Neural cell (in vitro differentiated cells): Measurements from ENCODE around the gene APOL4.

Experiments
- EP300 ChIP-seq: fragments of 450-650 bp; conservative IDR thresholded peaks from 2 replicates; pipeline ENCODE4 v1.6.1; 2014; ENCODE audit warnings: antibody characterized with exemption, mild to moderate bottlenecking, moderate library complexity; ENCODE audit not compliant: poor library complexity, severe bottlenecking
- EZH2 ChIP-seq: fragments of 200-600, 300-800 bp; shearing (Covaris generic), sonication (generic); IDR thresholded peaks from 2 replicates; pipeline ENCODE4 v1.6.1; 2014; ENCODE audit warnings: antibody characterized with exemption, low read length, borderline replicate concordance, mild to moderate bottlenecking; ENCODE audit not compliant: insufficient read depth, poor library complexity, severe bottlenecking
- MXI1 ChIP-seq: fragments of 450-650 bp; conservative IDR thresholded peaks from 2 replicates; pipeline ENCODE4 v1.6.1; 2014; ENCODE audit warnings: antibody characterized with exemption, mild to moderate bottlenecking; ENCODE audit not compliant: poor library complexity, severe bottlenecking
- POLR2AphosphoS5 ChIP-seq: IDR thresholded peaks from 2 replicates; pipeline ENCODE4 v1.6.1; 2012
- RAD21 ChIP-seq: fragments of 450-650 bp; conservative IDR thresholded peaks from 2 replicates; pipeline ENCODE4 v1.6.1; 2014; ENCODE audit warnings: antibody characterized with exemption, mild to moderate bottlenecking, moderate library complexity
- REST ChIP-seq: IDR thresholded peaks from 2 replicates; pipeline ENCODE4 v1.6.1; 2012; ENCODE audit warnings: borderline replicate concordance
- SMC3 ChIP-seq: fragments of 450-650 bp; conservative IDR thresholded peaks from 2 replicates; pipeline ENCODE4 v1.6.1; 2014; ENCODE audit warnings: antibody characterized with exemption, mild to moderate bottlenecking, moderate library complexity; ENCODE audit not compliant: poor library complexity
- TF ChIP-seq, protein P1 (sequence below): fragments of 450-650 bp; IDR thresholded peaks from 2 replicates; pipeline ENCODE4 v1.5.1; 2014; ENCODE audit warnings: antibody characterized with exemption, mild to moderate bottlenecking, moderate library complexity; ENCODE audit not compliant: poor library complexity, severe bottlenecking

- TF ChIP-seq, protein P1, sequence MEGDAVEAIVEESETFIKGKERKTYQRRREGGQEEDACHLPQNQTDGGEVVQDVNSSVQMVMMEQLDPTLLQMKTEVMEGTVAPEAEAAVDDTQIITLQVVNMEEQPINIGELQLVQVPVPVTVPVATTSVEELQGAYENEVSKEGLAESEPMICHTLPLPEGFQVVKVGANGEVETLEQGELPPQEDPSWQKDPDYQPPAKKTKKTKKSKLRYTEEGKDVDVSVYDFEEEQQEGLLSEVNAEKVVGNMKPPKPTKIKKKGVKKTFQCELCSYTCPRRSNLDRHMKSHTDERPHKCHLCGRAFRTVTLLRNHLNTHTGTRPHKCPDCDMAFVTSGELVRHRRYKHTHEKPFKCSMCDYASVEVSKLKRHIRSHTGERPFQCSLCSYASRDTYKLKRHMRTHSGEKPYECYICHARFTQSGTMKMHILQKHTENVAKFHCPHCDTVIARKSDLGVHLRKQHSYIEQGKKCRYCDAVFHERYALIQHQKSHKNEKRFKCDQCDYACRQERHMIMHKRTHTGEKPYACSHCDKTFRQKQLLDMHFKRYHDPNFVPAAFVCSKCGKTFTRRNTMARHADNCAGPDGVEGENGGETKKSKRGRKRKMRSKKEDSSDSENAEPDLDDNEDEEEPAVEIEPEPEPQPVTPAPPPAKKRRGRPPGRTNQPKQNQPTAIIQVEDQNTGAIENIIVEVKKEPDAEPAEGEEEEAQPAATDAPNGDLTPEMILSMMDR, result no peak
- no peak for TF ChIP-seq EP300
- TF ChIP-seq RAD21, result no peak
- TF ChIP-seq EZH2, result no peak
- TF ChIP-seq REST, result no peak
- TF ChIP-seq POLR2AphosphoS5, result no peak
- TF ChIP-seq SMC3, result no peak
- no peak for TF ChIP-seq MXI1
These were observed 17.1 kb downstream of the APOL4 start for GRCh38 chr22:36184433-36185025.
